HG03565 (cell line): ENCODE measurements around the gene TSBP1.
A peak's percentile ranks its signal among the peaks of the same experiment; 100 is the strongest.
"Not testable (repeated sequence)": the region's sequence is repeated elsewhere in the genome, so short reads cannot be mapped to it uniquely, and the experiment has no call there.

Experiments used
- ATAC-seq: cut with Tn5 transposase; IDR thresholded peaks from one replicate; pipeline ENCODE4 v1.9.1; 2021; ENCODE audit warnings: mild to moderate bottlenecking, moderate library complexity; ENCODE audit not compliant: unreplicated experiment

Gene TSBP1

GRCh38 chr6:32290886-32291450, 80.7 kb downstream of the TSBP1 start:
- no peak for ATAC-seq

- no peak for ATAC-seq
Observed at GRCh38 chr6:32288426-32288825, 83.3 kb downstream of the TSBP1 start.

- not testable (repeated sequence) for ATAC-seq
Observed at GRCh38 chr6:32273801-32274577, 97.7 kb downstream of the TSBP1 start.

- ATAC-seq: no peak
Observed at GRCh38 chr6:32271429-32271828, 100.3 kb downstream of the TSBP1 start.

- not testable (repeated sequence) for ATAC-seq
Observed at GRCh38 chr6:32268459-32268858, 103.2 kb downstream of the TSBP1 start.

GRCh38 chr6:32267035-32267434, 104.7 kb downstream of the TSBP1 start:
- no peak for ATAC-seq

GRCh38 chr6:32257262-32257661, 114.4 kb downstream of the TSBP1 start:
- not testable (repeated sequence) for ATAC-seq

- peak; percentile 43 for ATAC-seq
Observed at GRCh38 chr6:32255199-32256153, 116.2 kb downstream of the TSBP1 start.

- ATAC-seq: no peak
Observed at GRCh38 chr6:32254761-32255198, 116.9 kb downstream of the TSBP1 start.

- no peak for ATAC-seq
Observed at GRCh38 chr6:32252331-32253009, 119.2 kb downstream of the TSBP1 start.

GRCh38 chr6:32249262-32249661, 122.4 kb downstream of the TSBP1 start:
- ATAC-seq: no peak

GRCh38 chr6:32247401-32247800, 124.3 kb downstream of the TSBP1 start:
- no peak for ATAC-seq

GRCh38 chr6:32244946-32245398, 126.7 kb downstream of the TSBP1 start:
- no peak for ATAC-seq

GRCh38 chr6:32244270-32244669, 127.4 kb downstream of the TSBP1 start:
- ATAC-seq: no peak
